Measurements from ENCODE around the gene ZNF407.

The ZNF407 gene

DNA sequence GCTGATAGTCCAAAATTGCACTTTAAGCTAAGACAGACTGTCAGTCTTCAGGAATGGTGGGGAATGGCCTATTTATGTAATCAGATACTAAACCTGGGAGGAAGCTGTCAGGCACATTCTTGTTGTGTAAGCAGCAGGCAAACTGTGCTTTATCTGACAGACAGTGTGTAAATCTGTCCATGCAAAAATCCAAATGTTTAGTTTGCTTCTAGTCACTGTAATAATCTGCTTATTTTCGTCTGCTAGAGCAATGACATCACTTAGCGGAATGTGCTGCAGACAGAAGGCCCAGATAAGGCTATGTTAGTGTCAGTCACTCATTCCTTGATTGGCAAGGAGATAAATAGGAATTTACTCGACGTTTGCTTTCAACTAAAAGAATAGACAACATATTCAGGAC is 263.5 kb downstream of the ZNF407 start:
- ChIA-PET CTCF (no interaction called here), POLR2A (ENCODE audit: low non-redundant PET) (no interaction called here)
- no peak for DNase-seq (ENCODE audit: low spot score)
- TF ChIP-seq, protein P1, sequence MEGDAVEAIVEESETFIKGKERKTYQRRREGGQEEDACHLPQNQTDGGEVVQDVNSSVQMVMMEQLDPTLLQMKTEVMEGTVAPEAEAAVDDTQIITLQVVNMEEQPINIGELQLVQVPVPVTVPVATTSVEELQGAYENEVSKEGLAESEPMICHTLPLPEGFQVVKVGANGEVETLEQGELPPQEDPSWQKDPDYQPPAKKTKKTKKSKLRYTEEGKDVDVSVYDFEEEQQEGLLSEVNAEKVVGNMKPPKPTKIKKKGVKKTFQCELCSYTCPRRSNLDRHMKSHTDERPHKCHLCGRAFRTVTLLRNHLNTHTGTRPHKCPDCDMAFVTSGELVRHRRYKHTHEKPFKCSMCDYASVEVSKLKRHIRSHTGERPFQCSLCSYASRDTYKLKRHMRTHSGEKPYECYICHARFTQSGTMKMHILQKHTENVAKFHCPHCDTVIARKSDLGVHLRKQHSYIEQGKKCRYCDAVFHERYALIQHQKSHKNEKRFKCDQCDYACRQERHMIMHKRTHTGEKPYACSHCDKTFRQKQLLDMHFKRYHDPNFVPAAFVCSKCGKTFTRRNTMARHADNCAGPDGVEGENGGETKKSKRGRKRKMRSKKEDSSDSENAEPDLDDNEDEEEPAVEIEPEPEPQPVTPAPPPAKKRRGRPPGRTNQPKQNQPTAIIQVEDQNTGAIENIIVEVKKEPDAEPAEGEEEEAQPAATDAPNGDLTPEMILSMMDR (conservative IDR thresholded peaks at IDR 0.05; ENCODE audit: low read depth) = no peak
- H3K27ac ChIP-seq = no peak overlapping the region

DNA sequence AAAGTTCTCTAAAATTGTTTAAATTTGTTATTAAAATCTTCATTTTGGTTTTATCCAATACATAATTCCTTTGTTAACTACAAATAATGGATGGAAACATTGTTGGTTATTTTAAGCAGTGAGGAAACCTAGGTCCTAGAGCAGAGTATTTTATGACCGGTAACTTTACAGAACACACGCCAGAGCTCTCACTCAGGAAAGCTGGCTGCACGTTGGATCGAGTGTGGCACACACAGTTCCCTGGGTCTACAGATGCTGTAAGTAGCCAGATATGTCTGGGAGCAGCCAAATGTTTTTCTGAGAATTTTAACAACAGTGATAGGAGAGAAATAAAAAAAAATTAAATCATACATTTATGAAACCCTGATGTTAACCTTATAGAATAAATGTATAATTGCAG is 264.4 kb downstream of the ZNF407 start:
- POLR2A ChIA-PET (ENCODE audit: low non-redundant PET) = no interaction called here
- H3K27ac ChIP-seq = no peak overlapping the region
- CTCF ChIA-PET = interaction anchor here (0.6 kb wide), 1 partner anchor 649 kb away, joined by 3 read pairs; no protein-coding TSS in a partner anchor
- TF ChIP-seq, protein P1 (conservative IDR thresholded peaks at IDR 0.05; ENCODE audit: low read depth) = no peak
- no peak for DNase-seq (ENCODE audit: low spot score)

DNA sequence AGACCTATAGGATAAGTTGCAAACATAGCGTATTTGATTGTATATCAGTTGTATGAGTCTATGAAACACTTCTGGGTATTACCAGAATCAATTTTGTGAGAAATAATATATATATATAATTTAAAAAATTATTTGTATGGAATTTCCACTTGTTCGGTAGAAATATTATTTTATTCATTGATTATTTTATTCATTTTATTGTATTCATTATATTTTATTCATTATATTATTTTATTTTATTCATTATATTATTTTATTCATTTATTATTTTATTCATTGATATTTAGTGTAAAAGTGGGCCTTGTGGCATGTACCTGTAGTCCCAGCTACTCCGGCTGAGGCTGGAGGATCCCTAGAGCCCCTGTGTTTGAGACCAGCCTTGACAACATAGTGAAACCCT is 268.9 kb downstream of the ZNF407 start:
- H3K27ac ChIP-seq = no peak overlapping the region
- POLR2A ChIA-PET (ENCODE audit: low non-redundant PET) = no interaction called here
- TF ChIP-seq, protein P1 (conservative IDR thresholded peaks at IDR 0.05; ENCODE audit: low read depth) = no peak
- CTCF ChIA-PET = no interaction called here
- DNase-seq (ENCODE audit: low spot score) = no peak

DNA sequence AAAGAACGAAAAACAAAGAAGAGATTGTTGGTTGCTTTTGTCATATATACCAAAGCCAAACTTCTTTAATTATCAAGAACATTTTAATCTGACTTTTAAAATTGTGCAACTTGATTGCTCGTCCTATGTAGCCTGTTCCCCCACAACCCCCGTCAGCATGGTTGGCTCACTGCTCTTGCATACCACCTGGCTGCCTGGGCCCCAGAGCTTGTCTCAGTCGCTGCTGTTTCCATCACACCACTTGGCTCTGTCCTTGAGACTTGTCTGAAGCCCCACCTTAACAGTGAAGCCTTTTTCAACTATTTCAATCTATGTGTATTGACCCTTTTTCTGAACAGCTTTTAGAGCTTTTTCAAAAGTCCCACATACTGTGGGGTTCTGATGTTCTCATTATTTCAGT is 270.8 kb downstream of the ZNF407 start:
- CTCF ChIA-PET = no interaction called here
- no peak overlapping the region for H3K27ac ChIP-seq
- POLR2A ChIA-PET (ENCODE audit: low non-redundant PET) = no interaction called here
- DNase-seq (ENCODE audit: low spot score) = no peak
- TF ChIP-seq, protein P1 (conservative IDR thresholded peaks at IDR 0.05; ENCODE audit: low read depth) = no peak

DNA sequence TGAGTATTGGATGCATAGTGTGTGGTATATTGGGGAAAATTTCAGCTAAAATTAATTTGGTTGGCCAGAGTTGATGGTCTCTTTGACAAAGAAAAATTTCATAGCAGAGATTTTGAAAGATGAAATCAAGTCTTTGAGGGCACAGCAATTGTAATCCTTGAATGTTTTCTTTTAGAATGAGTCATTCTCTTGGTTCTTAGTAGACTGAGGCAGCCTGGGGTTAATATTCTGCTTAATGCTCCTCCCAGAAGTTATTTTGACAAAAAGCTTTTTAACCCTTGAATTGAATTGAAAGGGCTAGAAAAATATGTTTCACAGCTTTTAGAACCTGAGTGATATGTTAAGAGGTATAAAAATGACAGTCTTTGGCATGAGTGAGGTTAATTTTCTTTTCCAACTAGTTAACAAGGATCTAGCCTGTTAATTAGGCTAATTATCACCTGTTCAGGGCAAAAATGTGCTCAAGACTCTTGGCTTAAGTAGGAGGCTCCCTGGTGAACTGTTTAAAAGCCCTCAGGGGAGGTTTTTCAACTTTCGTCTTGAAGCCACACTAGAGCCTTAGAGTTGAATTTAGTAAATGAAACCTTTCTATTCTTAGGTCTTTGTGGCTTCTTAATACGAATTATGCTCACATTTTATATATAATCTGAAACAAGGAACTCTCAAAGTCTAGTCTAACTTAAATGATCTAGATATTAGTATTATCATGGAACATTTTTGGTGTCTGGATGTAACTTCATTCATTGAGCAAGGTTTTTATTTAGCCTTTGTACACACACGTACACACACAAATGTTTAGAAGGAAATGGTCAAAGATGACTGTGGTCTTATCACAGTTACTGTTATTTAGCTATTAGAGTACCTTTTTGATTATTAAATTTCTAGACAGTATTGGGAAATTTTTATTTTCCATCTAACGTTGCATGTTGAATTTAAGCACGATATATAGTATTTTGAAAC is 272.5 kb downstream of the ZNF407 start:
- ChIA-PET POLR2A (ENCODE audit: low non-redundant PET) (no interaction called here), CTCF (interaction anchor here (0.5 kb wide), 1 partner anchor 24 kb away, joined by 3 read pairs; no protein-coding TSS in a partner anchor)
- TF ChIP-seq, protein P1 (conservative IDR thresholded peaks at IDR 0.05; ENCODE audit: low read depth) = no peak
- H3K27ac ChIP-seq = no peak overlapping the region
- no peak for DNase-seq (ENCODE audit: low spot score)

DNA sequence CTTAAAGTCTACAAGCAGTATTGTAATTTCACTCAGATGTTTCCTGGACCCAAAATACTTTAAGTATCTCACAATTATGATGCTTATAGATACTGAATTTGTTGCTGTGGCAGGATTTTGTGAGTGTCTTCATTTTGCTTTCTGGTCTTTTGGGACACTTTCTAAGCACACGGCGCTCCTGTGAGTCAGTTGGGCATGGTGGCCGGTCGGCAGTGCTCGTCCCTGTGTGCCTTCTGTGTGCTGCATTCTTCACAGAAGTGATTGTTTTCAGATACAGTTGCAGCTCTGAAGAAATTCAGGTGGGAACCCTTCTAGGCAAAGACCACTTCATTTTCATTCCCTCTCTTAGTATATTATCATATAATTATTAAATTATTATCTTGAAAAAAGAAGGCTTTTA is 273.3 kb downstream of the ZNF407 start:
- ChIA-PET POLR2A (ENCODE audit: low non-redundant PET) (no interaction called here), CTCF (interaction anchor here (0.7 kb wide), 1 partner anchor 878 kb away, joined by 3 read pairs; no protein-coding TSS in a partner anchor)
- TF ChIP-seq, protein P1 (conservative IDR thresholded peaks at IDR 0.05; ENCODE audit: low read depth) = no peak
- H3K27ac ChIP-seq = no peak overlapping the region
- DNase-seq (ENCODE audit: low spot score) = no peak
